HG02981 (cell line): ENCODE measurements around the gene TBC1D10A.

Source experiments
- ATAC-seq: cut with Tn5 transposase; IDR thresholded peaks from one replicate; pipeline ENCODE4 v1.9.1; 2021; ENCODE audit warnings: mild to moderate bottlenecking, moderate library complexity; ENCODE audit not compliant: unreplicated experiment

Gene TBC1D10A

GRCh38 chr22:30326706-30327362 lies at the start of gene TBC1D10A:
TSS of gene TBC1D10A (minus strand) at chr22:30326941. CDS start at chr22:30326881, 60 bp downstream.
- peak; percentile 86 for ATAC-seq

- ATAC-seq: no peak
These were observed 48.6 kb upstream of the TBC1D10A start for GRCh38 chr22:30375312-30375849.

- no peak for ATAC-seq
These were observed 46.9 kb upstream of the TBC1D10A start for GRCh38 chr22:30373331-30374325.

GRCh38 chr22:30372915-30373314 lies 46.2 kb upstream of the TBC1D10A start:
- ATAC-seq: no peak

GRCh38 chr22:30371981-30372380 lies 45.2 kb upstream of the TBC1D10A start:
- ATAC-seq: no peak

GRCh38 chr22:30371321-30371720 lies 44.6 kb upstream of the TBC1D10A start:
- no peak for ATAC-seq

- ATAC-seq: no peak
These were observed 44.0 kb upstream of the TBC1D10A start for GRCh38 chr22:30370641-30371230.

- ATAC-seq: no peak
These were observed 41.7 kb upstream of the TBC1D10A start for GRCh38 chr22:30368420-30368819.

GRCh38 chr22:30365891-30366290 lies 39.1 kb upstream of the TBC1D10A start:
- no peak for ATAC-seq

- no peak for ATAC-seq
These were observed 36.0 kb upstream of the TBC1D10A start for GRCh38 chr22:30362651-30363281.

- no peak for ATAC-seq
These were observed 35.3 kb upstream of the TBC1D10A start for GRCh38 chr22:30361916-30362650.

GRCh38 chr22:30358541-30358940 lies 31.8 kb upstream of the TBC1D10A start:
- ATAC-seq: no peak

GRCh38 chr22:30357650-30358215 lies 31.0 kb upstream of the TBC1D10A start:
- no peak for ATAC-seq

- ATAC-seq: no peak
These were observed 30.5 kb upstream of the TBC1D10A start for GRCh38 chr22:30357236-30357570.

GRCh38 chr22:30356449-30357235 lies 29.9 kb upstream of the TBC1D10A start, which contains the start of the genes CCDC157 and SF3A1:
TSS of gene CCDC157 (plus strand) at chr22:30357007. CDS start at chr22:30366001, 8,994 bp downstream.
TSS of gene SF3A1 (minus strand) at chr22:30356894. CDS start at chr22:30356792, 102 bp downstream.
- peak; percentile 84 for ATAC-seq

- no peak for ATAC-seq
These were observed 27.9 kb upstream of the TBC1D10A start for GRCh38 chr22:30354644-30355043.

- no peak for ATAC-seq
These were observed 24.5 kb upstream of the TBC1D10A start for GRCh38 chr22:30351226-30351625.

GRCh38 chr22:30348809-30349208 lies 22.1 kb upstream of the TBC1D10A start:
- no peak for ATAC-seq

GRCh38 chr22:30348404-30348803 lies 21.7 kb upstream of the TBC1D10A start:
- no peak for ATAC-seq
